ENCODE data around the gene NABP1.

NABP1 gene

DNA sequence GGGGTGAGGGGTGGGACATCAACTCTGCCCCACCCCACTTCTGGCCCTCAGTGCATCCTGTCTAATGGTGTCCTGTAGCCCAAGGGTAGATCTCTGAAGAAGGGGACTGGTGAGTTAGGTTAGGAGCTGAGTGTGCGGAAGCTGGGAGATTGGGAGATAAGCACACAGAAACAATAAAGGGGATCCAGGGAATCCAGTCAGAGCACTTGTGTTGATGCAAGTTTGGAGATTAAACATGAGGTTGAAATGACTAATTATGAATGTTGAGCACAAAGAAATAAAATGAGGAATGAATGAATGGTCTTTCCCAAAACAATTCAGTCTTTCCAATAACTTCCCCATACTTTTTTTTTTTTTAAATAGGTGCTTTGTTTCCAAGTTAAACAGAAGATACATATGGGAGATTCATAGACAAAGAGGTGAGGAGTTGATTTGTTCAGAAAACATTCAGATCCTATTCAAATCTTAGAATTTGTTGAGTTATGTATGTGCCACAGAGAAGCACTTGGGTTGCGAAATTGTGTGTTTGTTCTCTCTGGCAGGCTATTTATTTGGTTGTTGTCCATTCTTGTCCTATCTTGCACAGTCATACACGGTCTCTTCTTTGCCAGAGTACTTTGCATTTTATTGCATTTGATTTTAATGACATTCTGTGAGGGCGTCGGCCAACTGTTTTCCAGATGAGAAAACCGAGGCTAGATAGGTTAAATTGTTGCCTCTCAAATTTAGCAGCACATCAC, 31.6 kb upstream of the NABP1 start:
- H3K9ac ChIP-seq (ENCODE audit: low read length in 5 of 5), result no peak overlapping the region
- H3K4me1 ChIP-seq (ENCODE audit: control insufficient read depth in 5 of 5, insufficient read depth in 5 of 5, low read length in 5 of 5), result peaks cover 0 to 7% (median 0%) of the 10 kb centered on the region in 5 donors
- peak overlapping the region in 1 of 5 donors; percentile 25 for H3K4me3 ChIP-seq (ENCODE audit: low read depth in 1 of 5, low read length in 5 of 5)
- no peak overlapping the region for H3K27ac ChIP-seq (ENCODE audit: low read depth, low read length)
- no peaks in the 10 kb centered on the region for H3K9me3 ChIP-seq (ENCODE audit: control insufficient read depth in 5 of 5, low read length in 5 of 5)
- no peaks in the 10 kb centered on the region for H3K27me3 ChIP-seq (ENCODE audit: control insufficient read depth in 5 of 5, insufficient read depth in 4 of 5, low read length in 5 of 5)
- no peaks in the 10 kb centered on the region for H3K36me3 ChIP-seq (ENCODE audit: control insufficient read depth in 5 of 5, insufficient read depth in 5 of 5, low read length in 5 of 5)

DNA sequence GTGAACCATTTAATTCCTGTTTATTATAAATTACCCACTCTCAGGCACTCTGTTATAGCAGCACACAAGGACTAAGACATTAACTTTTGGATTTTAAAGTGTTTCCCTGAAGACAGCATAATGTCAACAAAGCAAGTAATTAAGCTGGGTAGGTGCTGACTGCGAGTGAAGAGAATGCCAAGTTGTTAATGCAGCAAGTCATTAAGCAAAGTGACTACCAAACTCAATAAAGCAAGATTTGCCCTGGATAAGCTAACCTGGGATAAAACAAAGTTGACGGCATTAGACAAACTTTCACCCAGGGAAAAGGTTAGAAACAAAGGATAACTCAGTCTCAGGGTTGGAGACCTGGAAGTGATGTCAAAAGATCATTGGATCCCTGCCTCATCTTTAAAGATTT, 28.4 kb upstream of the NABP1 start:
- Histone ChIP-seq H3K36me3 (ENCODE audit: control insufficient read depth in 5 of 5, insufficient read depth in 5 of 5, low read length in 5 of 5) (no peaks in the 10 kb centered on the region), H3K27me3 (ENCODE audit: control insufficient read depth in 5 of 5, insufficient read depth in 4 of 5, low read length in 5 of 5) (no peaks in the 10 kb centered on the region), H3K27ac (ENCODE audit: low read depth, low read length) (no peak overlapping the region), H3K4me1 (ENCODE audit: control insufficient read depth in 5 of 5, insufficient read depth in 5 of 5, low read length in 5 of 5) (peaks cover 0 to 7% (median 0%) of the 10 kb centered on the region in 5 donors), H3K4me3 (ENCODE audit: low read depth in 1 of 5, low read length in 5 of 5) (no peak overlapping the region), H3K9me3 (ENCODE audit: control insufficient read depth in 5 of 5, low read length in 5 of 5) (no peaks in the 10 kb centered on the region), H3K9ac (ENCODE audit: low read length in 5 of 5) (no peak overlapping the region)

DNA sequence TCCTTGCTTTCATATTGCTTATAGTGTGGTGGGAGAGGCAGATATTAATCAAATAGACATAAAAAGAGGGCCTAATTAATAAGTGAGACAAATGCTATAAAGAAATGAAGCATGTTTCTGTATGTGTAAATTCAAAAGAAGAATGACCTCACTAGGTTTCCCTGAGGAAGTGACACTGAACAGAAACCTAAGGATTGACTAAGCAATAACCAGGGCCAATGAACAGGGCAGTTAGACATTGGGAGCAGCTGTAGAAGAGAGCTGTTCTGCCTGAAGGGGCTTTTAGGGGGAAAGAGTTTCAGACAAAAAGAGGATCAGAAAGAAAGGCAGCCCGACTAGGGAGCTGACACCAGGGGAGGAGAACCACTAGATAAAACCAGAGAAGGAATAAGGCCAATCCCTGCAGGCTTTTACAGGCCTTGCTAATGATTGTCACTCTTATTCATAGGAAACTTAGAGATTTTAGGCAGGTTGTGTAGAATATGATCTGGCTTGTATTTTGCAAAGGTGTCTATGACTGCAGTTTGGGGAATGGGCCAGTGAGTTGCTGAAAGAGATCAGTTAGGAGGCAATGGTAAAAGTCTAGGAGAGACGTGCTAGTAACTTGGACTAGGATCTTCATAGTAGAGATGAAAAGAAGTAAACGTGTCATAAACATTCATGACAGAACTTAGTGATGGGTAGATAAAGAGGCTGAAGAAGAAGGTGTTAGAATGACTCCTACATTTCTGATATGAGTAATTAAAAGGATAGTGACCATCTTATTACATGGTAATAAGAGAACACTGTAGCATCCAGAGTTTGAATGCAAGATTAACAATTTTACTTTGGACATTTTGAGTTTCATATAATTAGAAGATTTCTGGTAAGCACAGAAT, 26.8 kb upstream of the NABP1 start:
- no peak overlapping the region for H3K27ac ChIP-seq (ENCODE audit: low read depth, low read length)
- no peaks in the 10 kb centered on the region for H3K27me3 ChIP-seq (ENCODE audit: control insufficient read depth in 5 of 5, insufficient read depth in 4 of 5, low read length in 5 of 5)
- no peaks in the 10 kb centered on the region for H3K36me3 ChIP-seq (ENCODE audit: control insufficient read depth in 5 of 5, insufficient read depth in 5 of 5, low read length in 5 of 5)
- no peak overlapping the region for H3K4me3 ChIP-seq (ENCODE audit: low read depth in 1 of 5, low read length in 5 of 5)
- no peaks in the 10 kb centered on the region for H3K9me3 ChIP-seq (ENCODE audit: control insufficient read depth in 5 of 5, low read length in 5 of 5)
- H3K4me1 ChIP-seq (ENCODE audit: control insufficient read depth in 5 of 5, insufficient read depth in 5 of 5, low read length in 5 of 5), result peaks cover 0 to 6% (median 4%) of the 10 kb centered on the region in 5 donors
- H3K9ac ChIP-seq (ENCODE audit: low read length in 5 of 5), result no peak overlapping the region

- H3K4me3 ChIP-seq (ENCODE audit: low read depth in 1 of 5, low read length in 5 of 5), result no peak overlapping the region
- H3K27me3 ChIP-seq (ENCODE audit: control insufficient read depth in 5 of 5, insufficient read depth in 4 of 5, low read length in 5 of 5), result no peaks in the 10 kb centered on the region
These were observed 24.1 kb upstream of the NABP1 start for GRCh38 chr2:191653667-191654391.

DNA sequence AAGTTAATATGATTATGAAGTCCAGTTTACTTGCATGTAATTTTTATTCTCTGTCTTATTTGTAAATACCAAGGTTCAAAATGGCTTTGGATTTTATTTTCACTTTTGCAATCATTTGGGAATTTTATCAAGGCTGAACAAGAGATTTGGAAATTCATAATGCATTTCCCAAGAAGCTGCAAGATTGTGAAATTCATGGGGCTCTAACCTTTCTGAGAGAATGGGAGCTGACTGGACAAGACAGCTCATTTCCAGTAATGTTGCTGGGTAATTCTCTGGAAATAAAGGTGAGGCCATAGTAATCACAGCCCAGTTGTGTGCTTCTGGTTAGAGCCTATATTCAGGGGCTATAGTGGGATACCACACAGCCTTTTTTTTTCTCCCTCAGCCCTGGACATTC, 21.5 kb upstream of the NABP1 start:
- Histone ChIP-seq H3K27me3 (ENCODE audit: control insufficient read depth in 5 of 5, insufficient read depth in 4 of 5, low read length in 5 of 5) (no peaks in the 10 kb centered on the region), H3K4me1 (ENCODE audit: control insufficient read depth in 5 of 5, insufficient read depth in 5 of 5, low read length in 5 of 5) (peaks cover 0 to 31% (median 24%) of the 10 kb centered on the region in 5 donors), H3K9ac (ENCODE audit: low read length in 5 of 5) (peak overlapping the region; percentile 6 to 72 (median 55)), H3K36me3 (ENCODE audit: control insufficient read depth in 5 of 5, insufficient read depth in 5 of 5, low read length in 5 of 5) (no peaks in the 10 kb centered on the region), H3K27ac (ENCODE audit: low read depth, low read length) (peak overlapping the region; percentile 91), H3K9me3 (ENCODE audit: control insufficient read depth in 5 of 5, low read length in 5 of 5) (no peaks in the 10 kb centered on the region), H3K4me3 (ENCODE audit: low read depth in 1 of 5, low read length in 5 of 5) (no peak overlapping the region)

More at GRCh38 chr2:191653667-191654391, 24.1 kb upstream of the NABP1 start:
- H3K4me1 ChIP-seq (ENCODE audit: control insufficient read depth in 5 of 5, insufficient read depth in 5 of 5, low read length in 5 of 5), result peaks cover 0 to 22% (median 14%) of the 10 kb centered on the region in 5 donors
- no peak overlapping the region for H3K27ac ChIP-seq (ENCODE audit: low read depth, low read length)
- H3K9ac ChIP-seq (ENCODE audit: low read length in 5 of 5), result no peak overlapping the region
- H3K9me3 ChIP-seq (ENCODE audit: control insufficient read depth in 5 of 5, low read length in 5 of 5), result no peaks in the 10 kb centered on the region
- no peaks in the 10 kb centered on the region for H3K36me3 ChIP-seq (ENCODE audit: control insufficient read depth in 5 of 5, insufficient read depth in 5 of 5, low read length in 5 of 5)

GRCh38 chr2:191656792-191657191, 21.1 kb upstream of the NABP1 start:
- Histone ChIP-seq H3K4me1 (ENCODE audit: control insufficient read depth in 5 of 5, insufficient read depth in 5 of 5, low read length in 5 of 5) (peaks cover 0 to 31% (median 24%) of the 10 kb centered on the region in 5 donors), H3K27me3 (ENCODE audit: control insufficient read depth in 5 of 5, insufficient read depth in 4 of 5, low read length in 5 of 5) (no peaks in the 10 kb centered on the region), H3K27ac (ENCODE audit: low read depth, low read length) (peak overlapping the region; percentile 91), H3K4me3 (ENCODE audit: low read depth in 1 of 5, low read length in 5 of 5) (peak overlapping the region in 1 of 5 donors; percentile 32), H3K9me3 (ENCODE audit: control insufficient read depth in 5 of 5, low read length in 5 of 5) (no peaks in the 10 kb centered on the region), H3K36me3 (ENCODE audit: control insufficient read depth in 5 of 5, insufficient read depth in 5 of 5, low read length in 5 of 5) (no peaks in the 10 kb centered on the region), H3K9ac (ENCODE audit: low read length in 5 of 5) (peak overlapping the region; percentile 2 to 72 (median 55))

DNA sequence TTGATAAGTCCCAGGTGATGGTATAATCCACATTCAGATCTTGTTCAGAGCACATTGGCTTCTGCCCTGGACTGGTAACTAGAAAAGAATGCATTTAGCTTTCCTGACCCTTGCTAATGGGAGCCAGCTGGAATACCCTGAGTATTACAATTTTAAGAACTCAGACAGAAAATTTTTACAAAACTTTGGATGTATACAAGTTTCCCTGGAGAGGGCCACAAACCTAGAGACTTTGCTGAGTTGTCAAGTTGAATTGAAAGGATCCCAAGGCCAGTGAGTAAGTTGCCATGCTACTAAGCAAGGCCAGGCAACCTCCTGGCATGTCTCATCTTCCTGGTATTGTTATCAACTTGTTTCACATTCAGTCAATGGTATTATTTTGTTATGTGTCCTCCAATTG, 20.0 kb upstream of the NABP1 start:
- Histone ChIP-seq H3K4me1 (ENCODE audit: control insufficient read depth in 5 of 5, insufficient read depth in 5 of 5, low read length in 5 of 5) (peaks cover 0 to 31% (median 24%) of the 10 kb centered on the region in 5 donors), H3K4me3 (ENCODE audit: low read depth in 1 of 5, low read length in 5 of 5) (no peak overlapping the region), H3K9ac (ENCODE audit: low read length in 5 of 5) (peak overlapping the region in 1 of 5 donors; percentile 72), H3K9me3 (ENCODE audit: control insufficient read depth in 5 of 5, low read length in 5 of 5) (no peaks in the 10 kb centered on the region), H3K27ac (ENCODE audit: low read depth, low read length) (peak overlapping the region; percentile 91), H3K27me3 (ENCODE audit: control insufficient read depth in 5 of 5, insufficient read depth in 4 of 5, low read length in 5 of 5) (no peaks in the 10 kb centered on the region), H3K36me3 (ENCODE audit: control insufficient read depth in 5 of 5, insufficient read depth in 5 of 5, low read length in 5 of 5) (no peaks in the 10 kb centered on the region)

- Histone ChIP-seq H3K27ac (ENCODE audit: low read depth, low read length) (no peak overlapping the region), H3K27me3 (ENCODE audit: control insufficient read depth in 5 of 5, insufficient read depth in 4 of 5, low read length in 5 of 5) (no peaks in the 10 kb centered on the region), H3K9me3 (ENCODE audit: control insufficient read depth in 5 of 5, low read length in 5 of 5) (no peaks in the 10 kb centered on the region), H3K4me1 (ENCODE audit: control insufficient read depth in 5 of 5, insufficient read depth in 5 of 5, low read length in 5 of 5) (peaks cover 0 to 31% (median 24%) of the 10 kb centered on the region in 5 donors), H3K36me3 (ENCODE audit: control insufficient read depth in 5 of 5, insufficient read depth in 5 of 5, low read length in 5 of 5) (no peaks in the 10 kb centered on the region), H3K4me3 (ENCODE audit: low read depth in 1 of 5, low read length in 5 of 5) (no peak overlapping the region), H3K9ac (ENCODE audit: low read length in 5 of 5) (no peak overlapping the region)
These were observed 18.7 kb upstream of the NABP1 start for GRCh38 chr2:191659198-191659597.

DNA sequence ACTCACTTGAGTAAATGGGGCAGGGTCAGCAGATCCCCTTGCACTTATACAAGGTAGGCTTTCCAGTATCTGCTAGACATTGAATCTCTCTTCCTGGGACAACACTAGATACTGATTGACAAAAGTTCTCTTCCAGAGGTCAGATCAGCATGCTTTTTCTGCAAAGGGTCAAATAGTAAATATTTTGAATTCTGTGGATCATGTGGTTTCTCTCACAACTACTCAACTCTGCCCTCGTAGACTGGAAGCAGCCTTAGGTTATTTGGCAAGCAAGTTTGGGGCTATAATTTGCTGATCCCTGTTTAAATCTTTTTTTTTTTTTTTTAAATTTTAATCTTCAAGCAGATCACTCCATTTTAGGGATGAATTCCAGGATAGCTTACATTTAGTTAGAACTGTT, 17.4 kb upstream of the NABP1 start:
- Histone ChIP-seq H3K4me3 (ENCODE audit: low read depth in 1 of 5, low read length in 5 of 5) (no peak overlapping the region), H3K9ac (ENCODE audit: low read length in 5 of 5) (no peak overlapping the region), H3K27me3 (ENCODE audit: control insufficient read depth in 5 of 5, insufficient read depth in 4 of 5, low read length in 5 of 5) (no peaks in the 10 kb centered on the region), H3K9me3 (ENCODE audit: control insufficient read depth in 5 of 5, low read length in 5 of 5) (no peaks in the 10 kb centered on the region), H3K4me1 (ENCODE audit: control insufficient read depth in 5 of 5, insufficient read depth in 5 of 5, low read length in 5 of 5) (peaks cover 0 to 31% (median 24%) of the 10 kb centered on the region in 5 donors), H3K36me3 (ENCODE audit: control insufficient read depth in 5 of 5, insufficient read depth in 5 of 5, low read length in 5 of 5) (no peaks in the 10 kb centered on the region), H3K27ac (ENCODE audit: low read depth, low read length) (no peak overlapping the region)

All from subcutaneous abdominal adipose tissue (tissue), 5 donors.